Lower lobe of right lung (tissue), 2 donors: Measurements from ENCODE around the gene MAML3. TPM values are rescaled to one million over a fixed set of nuclear protein-coding genes. Genes with fewer than 3 reads are reported as not detected.

Experiments used
- ATAC-seq, 2 donors: fragments of 200-7000 bp; cut with Tn5 transposase; one replicate each; pipeline ENCODE4 v1.9.1; 2020 to 2022; ENCODE audit warnings: mild to moderate bottlenecking in 2 of 2, moderate library complexity in 2 of 2
- DNase-seq: peaks from one replicate; pipeline ENCODE4 v3.0.0-alpha.2; 2020
- H3K27ac ChIP-seq: fragments of 200-600 bp; one replicate; pipeline ENCODE4 v1.8.0; 2022
- H3K27me3 ChIP-seq: fragments of 200-600 bp; one replicate; pipeline ENCODE4 v1.8.0; 2022; ENCODE audit warnings: low read depth
- H3K36me3 ChIP-seq: fragments of 200-600 bp; one replicate; pipeline ENCODE4 v1.8.0; 2022; ENCODE audit warnings: mild to moderate bottlenecking
- H3K4me1 ChIP-seq: fragments of 200-600 bp; one replicate; pipeline ENCODE4 v1.8.0; 2022
- H3K4me3 ChIP-seq: fragments of 200-600 bp; one replicate; pipeline ENCODE4 v1.8.0; 2022; ENCODE audit warnings: mild to moderate bottlenecking
- H3K9me3 ChIP-seq: fragments of 200-600 bp; one replicate; pipeline ENCODE4 v1.8.0; 2022
- CTCF ChIP-seq: fragments of 200-600 bp; IDR thresholded peaks from one replicate; pipeline ENCODE4 v1.8.0; 2022; ENCODE audit warnings: antibody characterized with exemption, mild to moderate bottlenecking
- intact Hi-C: fragments of 100-400 bp; cut with DNase I; formaldehyde crosslinking; loops from one replicate; pipeline ENCODE4 v1.11.0; 2022
- total RNA-seq: library from RNA; stranded (reverse); fragmentation: NEBNext Ultra II Directional; extraction: Animal tissue kit (Norgen Biotek cat#: 25700); gene quantifications from one replicate; pipeline ENCODE4 v1.2.1, GENCODE V29; 2021
- donor health status: DM: no; HTN: yes; CAD: no; lungs with severe emphysema.

MAML3 gene
- total RNA-seq, 1 donor from 2014 or later = 12.5 TPM

- peaks cover 25% of the 10 kb centered on the region for H3K4me1 ChIP-seq
- H3K9me3 ChIP-seq = no peaks in the 10 kb centered on the region
- H3K27me3 ChIP-seq = no peaks in the 10 kb centered on the region
- intact Hi-C loops = no loop called here
- TF ChIP-seq CTCF = no peak
- H3K27ac ChIP-seq = no peak overlapping the region
- ATAC-seq = no peak
- no peak overlapping the region for H3K4me3 ChIP-seq
- DNase-seq = no peak
- no peaks in the 10 kb centered on the region for H3K36me3 ChIP-seq
Observed at GRCh38 chr4:140103676-140104075, 50.3 kb downstream of the MAML3 start.

GRCh38 chr4:140102421-140102820, 51.6 kb downstream of the MAML3 start:
- intact Hi-C loops = no loop called here
- Histone ChIP-seq H3K4me3 (no peak overlapping the region), H3K27me3 (no peaks in the 10 kb centered on the region), H3K9me3 (no peaks in the 10 kb centered on the region), H3K27ac (no peak overlapping the region), H3K36me3 (no peaks in the 10 kb centered on the region), H3K4me1 (peaks cover 38% of the 10 kb centered on the region)
- ATAC-seq (no peak), DNase-seq (no peak)
- no peak for TF ChIP-seq CTCF

GRCh38 chr4:140100771-140101170, 53.2 kb downstream of the MAML3 start:
- Histone ChIP-seq H3K36me3 (no peaks in the 10 kb centered on the region), H3K4me3 (no peak overlapping the region), H3K9me3 (no peaks in the 10 kb centered on the region), H3K27me3 (no peaks in the 10 kb centered on the region), H3K27ac (no peak overlapping the region), H3K4me1 (peaks cover 50% of the 10 kb centered on the region)
- TF ChIP-seq CTCF = no peak
- ATAC-seq (no peak), DNase-seq (no peak)
- intact Hi-C loops = no loop called here

- intact Hi-C loops = no loop called here
- no peaks in the 10 kb centered on the region for H3K9me3 ChIP-seq
- H3K4me3 ChIP-seq = no peak overlapping the region
- H3K27me3 ChIP-seq = no peaks in the 10 kb centered on the region
- peak overlapping the region; percentile 15 for H3K27ac ChIP-seq
- H3K4me1 ChIP-seq = peaks cover 58% of the 10 kb centered on the region
- H3K36me3 ChIP-seq = no peaks in the 10 kb centered on the region
- DNase-seq = peak; percentile 55
- peak; percentile 38 to 40 for ATAC-seq
- TF ChIP-seq CTCF = no peak
Observed at GRCh38 chr4:140099983-140100382, 54.0 kb downstream of the MAML3 start.

- Histone ChIP-seq H3K4me3 (peak overlapping the region; percentile 40), H3K27me3 (no peaks in the 10 kb centered on the region), H3K4me1 (peaks cover 72% of the 10 kb centered on the region), H3K27ac (peak overlapping the region; percentile 76), H3K36me3 (no peaks in the 10 kb centered on the region), H3K9me3 (no peaks in the 10 kb centered on the region)
- ATAC-seq = no peak
- TF ChIP-seq CTCF = no peak
- intact Hi-C loops = no loop called here
- DNase-seq = no peak
Observed at GRCh38 chr4:140098455-140099160, 55.4 kb downstream of the MAML3 start.
